SK-N-SH (cell line): ENCODE data around the gene AWAT1.

ENCODE experiments used
- REST ChIP-seq: IDR thresholded peaks from 2 replicates; pipeline ENCODE4 v1.6.1; 2012; ENCODE audit warnings: mild to moderate bottlenecking, low read depth, low read length, moderate library complexity
- USF2 ChIP-seq: fragments of 150-350 bp; IDR thresholded peaks from 2 replicates; pipeline ENCODE4 v1.6.1; 2017; ENCODE audit warnings: antibody characterized with exemption, low read length, low read depth, borderline replicate concordance

- TF ChIP-seq USF2, result no peak
- TF ChIP-seq REST, result no peak
Measured at GRCh38 chrX:70254909-70255308, 20.5 kb downstream of the AWAT1 start.
